Neural progenitor cell (in vitro differentiated cells): ENCODE data around the gene RADX. TPM values are rescaled to one million over a fixed set of nuclear protein-coding genes. Genes with fewer than 3 reads are reported as not detected.

Experiments
- DNase-seq: peaks from one replicate; pipeline ENCODE4 v3.0.0-alpha.2; 2016; ENCODE audit warnings: low spot score
- H2AFZ ChIP-seq: fragments of 200-600 bp; sonication (generic); replicated peaks from 2 replicates; pipeline ENCODE4 v1.6.1; 2016; ENCODE audit warnings: antibody characterized with exemption
- H3F3A ChIP-seq: fragments of 200-600 bp; sonication (generic); 2 replicates; pipeline ENCODE4 v1.6.1; 2016; ENCODE audit warnings: antibody characterized with exemption, low read depth
- H3K27ac ChIP-seq: fragments of 200-600 bp; sonication (generic); 2 replicates; pipeline ENCODE4 v1.5.1; 2016; ENCODE audit warnings: mild to moderate bottlenecking
- H3K27me3 ChIP-seq: fragments of 200-600 bp; sonication (generic); 2 replicates; pipeline ENCODE4 v1.6.1; 2016; ENCODE audit warnings: mild to moderate bottlenecking, moderate library complexity
- H3K36me3 ChIP-seq: fragments of 200-600 bp; sonication (generic); 2 replicates; pipeline ENCODE4 v1.5.1; 2016
- H3K4me1 ChIP-seq: fragments of 200-600 bp; sonication (generic); 2 replicates; pipeline ENCODE4 v1.6.1; 2016; ENCODE audit warnings: mixed run types
- H3K4me2 ChIP-seq: fragments of 200-600 bp; sonication (generic); 2 replicates; pipeline ENCODE4 v1.6.1; 2016
- H3K4me3 ChIP-seq: fragments of 200-600 bp; sonication (generic); 2 replicates; pipeline ENCODE4 v1.5.1; 2016
- H3K79me2 ChIP-seq: fragments of 200-600 bp; sonication (generic); 2 replicates; pipeline ENCODE4 v1.6.1; 2016; ENCODE audit warnings: low read depth
- H3K9ac ChIP-seq: fragments of 200-600 bp; sonication (generic); 2 replicates; pipeline ENCODE4 v1.6.1; 2016
- H3K9me3 ChIP-seq: fragments of 200-600 bp; sonication (generic); 2 replicates; pipeline ENCODE4 v1.5.1; 2016; ENCODE audit warnings: low read depth
- H4K20me1 ChIP-seq: fragments of 200-600 bp; sonication (generic); 2 replicates; pipeline ENCODE4 v1.6.1; 2016; ENCODE audit warnings: low read depth
- H3K27ac Mint-ChIP-seq: 3 replicates; pipeline ENCODE4 v1.8.0; 2021; ENCODE audit warnings: mixed read lengths
- H3K27me3 Mint-ChIP-seq: 2 replicates; pipeline ENCODE4 v1.8.0; 2022; ENCODE audit warnings: low read depth, mild to moderate bottlenecking, inconsistent platforms, moderate library complexity, mixed read lengths; ENCODE audit not compliant: insufficient read depth
- H3K36me3 Mint-ChIP-seq: 3 replicates; pipeline ENCODE4 v1.8.0; 2021; ENCODE audit warnings: mixed read lengths
- H3K4me1 Mint-ChIP-seq: 3 replicates; pipeline ENCODE4 v1.8.0; 2021; ENCODE audit warnings: mixed read lengths
- H3K4me3 Mint-ChIP-seq: 3 replicates; pipeline ENCODE4 v1.8.0; 2021; ENCODE audit warnings: mild to moderate bottlenecking, moderate library complexity, mixed read lengths
- H3K9me3 Mint-ChIP-seq: 3 replicates; pipeline ENCODE4 v1.8.0; 2020; ENCODE audit warnings: mixed read lengths
- EZH2 ChIP-seq: fragments of 200-600 bp; sonication (generic); IDR thresholded peaks from 2 replicates; pipeline ENCODE4 v1.6.1; 2017; ENCODE audit warnings: antibody characterized with exemption, mild to moderate bottlenecking, moderate library complexity
- EZH2phosphoT487 ChIP-seq: fragments of 200-600 bp; sonication (generic); IDR thresholded peaks from 2 replicates; pipeline ENCODE4 v1.6.1; 2017; ENCODE audit warnings: antibody characterized with exemption
- total RNA-seq: library from RNA; depleted of rRNA; stranded (reverse); fragments of >200 nt; gene quantifications from 2 replicates; pipeline ENCODE4 v1.2.3, GENCODE V29; 2015; ENCODE audit warnings: low replicate concordance
- TF ChIP-seq, protein P1 (sequence below): fragments of 200-600 bp; sonication (generic); IDR thresholded peaks from 2 replicates; pipeline ENCODE4 v1.5.1; 2017; ENCODE audit warnings: antibody characterized with exemption, mild to moderate bottlenecking

RADX gene
- total RNA-seq, 1 donor from 2014 or later = 14.2 TPM

DNA sequence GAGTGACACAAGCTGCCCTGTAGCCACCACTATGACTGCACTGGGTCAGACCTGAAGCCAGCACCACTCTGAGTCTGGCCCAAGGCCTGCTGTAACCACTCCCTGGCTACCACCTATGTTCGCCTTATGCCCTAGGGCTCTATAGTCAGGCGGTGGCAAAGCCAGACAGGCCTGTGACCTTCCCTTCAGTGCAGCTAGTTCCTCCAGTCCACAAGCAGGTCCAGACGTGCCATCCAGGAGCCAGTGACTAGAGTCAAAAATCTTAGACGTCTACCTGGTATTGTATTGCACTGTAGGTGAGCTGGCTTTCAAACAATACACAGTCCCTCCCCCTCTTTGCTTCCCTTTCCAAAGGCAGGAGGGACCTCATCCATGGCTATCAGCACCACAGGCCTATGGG is 60.7 kb downstream of the RADX start:
- Mint-ChIP-seq H3K27ac (peak overlapping the region; percentile 57), H3K9me3 (no peaks in the 10 kb centered on the region), H3K36me3 (peaks cover 7% of the 10 kb centered on the region), H3K4me1 (no peaks in the 10 kb centered on the region), H3K27me3 (peaks cover 4% of the 10 kb centered on the region), H3K4me3 (no peak overlapping the region)
- Histone ChIP-seq H2AFZ (no peak overlapping the region), H3K4me1 (no peaks in the 10 kb centered on the region), H3K9me3 (no peaks in the 10 kb centered on the region), H3K27me3 (no peaks in the 10 kb centered on the region), H3K4me3 (no peak overlapping the region), H4K20me1 (no peaks in the 10 kb centered on the region), H3K36me3 (no peaks in the 10 kb centered on the region), H3K4me2 (no peak overlapping the region), H3K79me2 (no peaks in the 10 kb centered on the region), H3F3A (no peaks in the 10 kb centered on the region), H3K27ac (no peak overlapping the region), H3K9ac (no peak overlapping the region)
- no peak for DNase-seq
- TF ChIP-seq, protein P1, sequence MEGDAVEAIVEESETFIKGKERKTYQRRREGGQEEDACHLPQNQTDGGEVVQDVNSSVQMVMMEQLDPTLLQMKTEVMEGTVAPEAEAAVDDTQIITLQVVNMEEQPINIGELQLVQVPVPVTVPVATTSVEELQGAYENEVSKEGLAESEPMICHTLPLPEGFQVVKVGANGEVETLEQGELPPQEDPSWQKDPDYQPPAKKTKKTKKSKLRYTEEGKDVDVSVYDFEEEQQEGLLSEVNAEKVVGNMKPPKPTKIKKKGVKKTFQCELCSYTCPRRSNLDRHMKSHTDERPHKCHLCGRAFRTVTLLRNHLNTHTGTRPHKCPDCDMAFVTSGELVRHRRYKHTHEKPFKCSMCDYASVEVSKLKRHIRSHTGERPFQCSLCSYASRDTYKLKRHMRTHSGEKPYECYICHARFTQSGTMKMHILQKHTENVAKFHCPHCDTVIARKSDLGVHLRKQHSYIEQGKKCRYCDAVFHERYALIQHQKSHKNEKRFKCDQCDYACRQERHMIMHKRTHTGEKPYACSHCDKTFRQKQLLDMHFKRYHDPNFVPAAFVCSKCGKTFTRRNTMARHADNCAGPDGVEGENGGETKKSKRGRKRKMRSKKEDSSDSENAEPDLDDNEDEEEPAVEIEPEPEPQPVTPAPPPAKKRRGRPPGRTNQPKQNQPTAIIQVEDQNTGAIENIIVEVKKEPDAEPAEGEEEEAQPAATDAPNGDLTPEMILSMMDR = no peak
- TF ChIP-seq EZH2 (no peak), EZH2phosphoT487 (no peak)

DNA sequence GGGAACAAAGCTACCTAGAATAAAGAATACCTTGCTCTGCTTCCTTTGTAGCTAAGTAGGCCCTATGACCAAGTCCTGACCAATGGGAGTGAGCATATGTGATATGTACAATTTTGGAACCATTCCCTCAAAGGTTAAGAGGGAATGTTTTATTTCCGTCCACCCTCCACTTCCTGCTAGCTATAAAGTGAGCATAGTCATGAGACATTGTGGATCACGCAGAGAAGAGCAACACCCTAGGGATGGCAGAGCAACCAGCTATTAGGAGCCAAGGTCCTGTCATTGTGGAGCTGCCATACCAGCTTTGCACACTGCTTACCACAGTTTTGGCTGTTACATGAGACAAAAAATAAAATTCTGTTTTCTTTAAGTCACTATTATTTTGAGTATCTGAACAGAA is 68.9 kb downstream of the RADX start:
- no peak overlapping the region for H2AFZ ChIP-seq
- H3K9ac ChIP-seq = no peak overlapping the region
- H3K4me3 ChIP-seq = no peak overlapping the region
- no peak for DNase-seq
- Mint-ChIP-seq H3K27ac (no peak overlapping the region), H3K4me1 (no peaks in the 10 kb centered on the region), H3K27me3 (no peaks in the 10 kb centered on the region), H3K36me3 (no peaks in the 10 kb centered on the region), H3K4me3 (no peak overlapping the region), H3K9me3 (no peaks in the 10 kb centered on the region)
- H3K4me1 ChIP-seq = no peaks in the 10 kb centered on the region
- H3K36me3 ChIP-seq = no peaks in the 10 kb centered on the region
- H3F3A ChIP-seq = no peaks in the 10 kb centered on the region
- no peaks in the 10 kb centered on the region for H4K20me1 ChIP-seq
- H3K9me3 ChIP-seq = no peaks in the 10 kb centered on the region
- no peak overlapping the region for H3K4me2 ChIP-seq
- H3K27me3 ChIP-seq = no peaks in the 10 kb centered on the region
- no peaks in the 10 kb centered on the region for H3K79me2 ChIP-seq
- H3K27ac ChIP-seq = no peak overlapping the region
- TF ChIP-seq EZH2 = no peak
- no peak for TF ChIP-seq EZH2phosphoT487
- TF ChIP-seq, protein P1 = no peak

DNA sequence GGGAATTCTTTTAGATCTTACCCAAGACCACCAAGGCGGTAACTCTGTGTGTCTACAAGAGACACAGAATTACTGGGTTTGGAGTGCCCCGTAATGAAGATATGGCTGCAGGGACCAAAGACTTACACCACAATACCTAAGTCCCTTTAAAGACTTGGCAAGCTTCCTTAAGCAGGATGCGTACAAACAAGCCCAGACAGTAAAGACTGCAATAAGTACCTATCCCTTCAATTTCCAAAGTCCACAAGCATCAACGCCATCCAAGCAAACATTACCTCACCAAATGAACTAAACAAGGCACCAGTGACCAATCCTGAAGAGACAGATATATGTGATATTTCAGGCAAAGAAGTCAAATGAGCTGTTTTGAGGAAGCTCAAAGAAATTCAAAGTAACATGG is 72.4 kb downstream of the RADX start:
- Histone ChIP-seq H3K79me2 (no peaks in the 10 kb centered on the region), H3K9me3 (no peaks in the 10 kb centered on the region), H3K36me3 (no peaks in the 10 kb centered on the region), H3K4me2 (no peak overlapping the region), H3K9ac (no peak overlapping the region), H3F3A (no peaks in the 10 kb centered on the region), H3K4me3 (no peak overlapping the region), H4K20me1 (no peaks in the 10 kb centered on the region), H2AFZ (no peak overlapping the region), H3K27ac (no peak overlapping the region), H3K27me3 (no peaks in the 10 kb centered on the region), H3K4me1 (no peaks in the 10 kb centered on the region)
- DNase-seq = no peak
- H3K27ac Mint-ChIP-seq = no peak overlapping the region
- H3K9me3 Mint-ChIP-seq = no peaks in the 10 kb centered on the region
- TF ChIP-seq EZH2 = no peak
- H3K4me3 Mint-ChIP-seq = no peak overlapping the region
- no peaks in the 10 kb centered on the region for H3K4me1 Mint-ChIP-seq
- H3K36me3 Mint-ChIP-seq = no peaks in the 10 kb centered on the region
- H3K27me3 Mint-ChIP-seq = no peaks in the 10 kb centered on the region

DNA sequence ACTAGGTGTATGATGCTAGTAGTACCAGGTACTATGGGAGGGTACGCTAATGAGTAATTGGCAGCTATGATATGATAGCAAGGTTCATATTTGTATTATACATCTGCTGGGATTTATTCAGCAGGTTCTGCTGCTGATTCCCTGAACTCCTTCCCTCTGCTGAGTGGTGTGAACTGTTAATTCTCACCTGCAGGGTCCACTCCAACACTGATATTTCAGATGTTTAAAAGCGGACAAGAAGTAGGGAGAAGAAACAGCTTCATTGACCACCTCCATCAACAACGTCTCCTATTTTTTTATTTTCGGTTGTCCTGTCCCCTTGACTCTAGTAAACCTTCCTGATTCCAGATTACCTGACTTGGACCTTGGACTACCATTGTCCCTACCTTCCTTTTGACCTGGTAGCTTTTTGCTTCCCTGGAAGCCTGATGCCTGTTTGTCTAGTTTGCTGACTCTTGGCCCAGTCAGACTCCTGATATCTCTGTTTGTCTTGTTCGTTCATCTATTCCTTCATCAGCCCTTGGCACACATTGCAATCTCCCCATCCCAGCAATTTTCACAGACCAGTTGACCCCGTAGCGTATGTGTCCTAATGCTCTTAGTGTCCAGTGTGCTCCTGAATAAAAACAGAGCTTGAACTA is 80.8 kb downstream of the RADX start:
- TF ChIP-seq, protein P1 = no peak
- TF ChIP-seq EZH2phosphoT487 (no peak), EZH2 (no peak)
- H3K4me1 Mint-ChIP-seq = no peaks in the 10 kb centered on the region
- Histone ChIP-seq H3K79me2 (no peaks in the 10 kb centered on the region), H3K4me3 (no peak overlapping the region), H3F3A (no peaks in the 10 kb centered on the region), H3K4me1 (no peaks in the 10 kb centered on the region), H3K27ac (no peak overlapping the region), H3K27me3 (no peaks in the 10 kb centered on the region), H4K20me1 (no peaks in the 10 kb centered on the region), H3K9me3 (no peaks in the 10 kb centered on the region), H3K9ac (no peak overlapping the region), H3K36me3 (no peaks in the 10 kb centered on the region), H2AFZ (no peak overlapping the region), H3K4me2 (no peak overlapping the region)
- no peaks in the 10 kb centered on the region for H3K9me3 Mint-ChIP-seq
- no peak for DNase-seq
- no peak overlapping the region for H3K27ac Mint-ChIP-seq
- no peak overlapping the region for H3K4me3 Mint-ChIP-seq
- H3K27me3 Mint-ChIP-seq = peaks cover 2% of the 10 kb centered on the region
- H3K36me3 Mint-ChIP-seq = no peaks in the 10 kb centered on the region
